ENCODE data around the gene FAM171A2. TPM values are rescaled to one million over a fixed set of nuclear protein-coding genes. Genes with fewer than 3 reads are reported as not detected.
A peak's percentile ranks its signal among the peaks of the same experiment; 100 is the strongest.

The FAM171A2 gene
- total and polyA plus RNA-seq, 2 of the 4 experiments (the other 2 are of a cell fraction): 3.2 to 5.9 TPM

DNA sequence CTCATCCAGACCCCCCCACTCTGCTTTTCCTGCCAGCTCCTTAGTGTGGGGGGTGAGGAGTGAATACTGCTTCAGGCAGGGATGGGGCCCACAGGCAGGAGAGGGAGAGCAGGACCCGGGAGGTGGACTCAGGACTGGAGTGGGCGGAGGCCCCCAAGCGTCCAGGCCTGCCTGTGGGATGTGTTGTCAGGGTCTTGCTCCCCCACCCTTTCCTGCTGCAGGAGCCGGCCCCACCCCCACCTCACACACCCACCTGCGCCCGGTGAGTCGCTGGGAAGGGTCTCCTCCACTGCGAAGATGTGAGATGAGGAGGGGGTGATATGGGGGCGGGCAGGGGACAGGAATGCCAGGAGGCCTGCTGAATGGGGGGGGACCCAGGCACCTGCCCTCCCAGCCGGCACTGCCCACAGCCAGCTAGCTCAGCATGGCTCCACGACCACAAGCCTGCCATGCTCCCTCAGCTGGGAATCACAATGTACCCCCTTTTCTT, 1.1 kb downstream of the FAM171A2 start:
- Histone ChIP-seq H3K14ac (replicated peaks; ENCODE audit: low read depth, low read length) (no peak overlapping the region), H2AK9ac (replicated peaks; ENCODE audit: low read depth, low read length, poor library complexity) (peak overlapping the region; percentile 95), H2BK15ac (ENCODE audit: low read depth, low read length) (no peak overlapping the region), H3K9me1 (ENCODE audit: insufficient read depth, low read length) (peaks cover 8% of the 10 kb centered on the region; the same call in 1 of the 2 replicates), H2BK20ac (ENCODE audit: low read depth, low read length) (no peak overlapping the region), H4K20me1 (ENCODE audit: insufficient read depth, low read length) (peaks cover 11% of the 10 kb centered on the region), H3K9ac (ENCODE audit: low read depth, low read length) (peak overlapping the region; percentile 21; the same call in 1 of the 2 replicates), H3K27ac (ENCODE audit: insufficient read depth, low read length) (no peak overlapping the region), H2BK5ac (ENCODE audit: low read depth, low read length, poor library complexity, severe bottlenecking) (no peak overlapping the region), H3K4me1 (ENCODE audit: control insufficient read depth, insufficient read depth, low read length) (peaks cover 15% of the 10 kb centered on the region), H3K9me3 (ENCODE audit: control insufficient read depth, insufficient read depth, low read length) (no peaks in the 10 kb centered on the region), H3K4me3 (ENCODE audit: insufficient read depth, low read depth, low read length) (peak overlapping the region; percentile 88), H4K8ac (ENCODE audit: low read depth in 2 of 2, low read length in 2 of 2) (peak overlapping the region in 1 of 2 experiments; percentile 10; a peak in 1 of 4 replicates), H3K56ac (ENCODE audit: extremely low read depth, insufficient read depth, low read length) (no peak overlapping the region), H3K4me2 (ENCODE audit: low read depth, low read length) (peak overlapping the region; percentile 86), H3K4ac (ENCODE audit: low read depth, low read length) (no peak overlapping the region), H3K18ac (ENCODE audit: low read depth, low read length) (no peak overlapping the region), H3K23ac (ENCODE audit: low read depth, low read length) (no peak overlapping the region), H3K36me3 (ENCODE audit: control insufficient read depth, insufficient read depth, low read length) (peaks cover 3% of the 10 kb centered on the region; the same call in 1 of the 2 replicates), H2BK120ac (ENCODE audit: low read depth, low read length) (no peak overlapping the region), H2AFZ (replicated peaks; ENCODE audit: low read length, poor library complexity) (peak overlapping the region; percentile 93), H4K91ac (ENCODE audit: insufficient read depth, low read depth, low read length) (no peak overlapping the region), H3K79me1 (ENCODE audit: low read depth in 1 of 2, low read length in 2 of 2) (peaks cover 4 to 28% of the 10 kb centered on the region in 2 experiments; a peak in 2 of 4 replicates), H3K27me3 (ENCODE audit: control insufficient read depth, insufficient read depth, low read length) (peaks cover 16% of the 10 kb centered on the region), H2AK5ac (ENCODE audit: low read depth, low read length) (no peak overlapping the region), H4K5ac (ENCODE audit: low read depth, low read length) (no peak overlapping the region)
- intact Hi-C loops (cut with micrococcal nuclease): no loop called here
- ChIA-PET POLR2A (ENCODE audit: unreplicated experiment) (no interaction called here), CTCF (interaction anchor here (1.0 to 1.7 kb wide), 3 partner anchors 12 to 159 kb away, joined by 3 to 6 read pairs (median 5); no protein-coding TSS in a partner anchor)
- DNase-seq: no peak
- peak; percentile 13 for ATAC-seq (ENCODE audit: low read depth)
- WGBS, 2 experiments (ENCODE audit: extremely low coverage in 2 of 2, insufficient read length in 1 of 2): 0% methylated on average over 2 of the region's 11 CpGs; no CpG with 5 or more reads in 1 of the 2 experiments
- TF ChIP-seq CHD1 (IDR thresholded peaks at IDR 0.05; ENCODE audit: low read depth, low read length) (no peak), NFE2L2 (IDR thresholded peaks at IDR 0.05; ENCODE audit: low read depth, low read length) (no peak), POLR2A (IDR thresholded peaks at IDR 0.05; ENCODE audit: low read depth, low read length) (no peak), MAZ (IDR thresholded peaks at IDR 0.05; ENCODE audit: borderline replicate concordance, low read depth, low read length) (no peak), RCOR1 (IDR thresholded peaks at IDR 0.05; ENCODE audit: insufficient replicate concordance, low read length) (no peak), RFX5 (IDR thresholded peaks at IDR 0.05; ENCODE audit: low read depth, low read length) (no peak), BHLHE40 (IDR thresholded peaks at IDR 0.05; ENCODE audit: low read depth, low read length) (no peak), CEBPB (IDR thresholded peaks at IDR 0.05; ENCODE audit: low read depth, low read length) (no peak), SMC3 (IDR thresholded peaks at IDR 0.05; ENCODE audit: low read depth, low read length) (no peak), RAD21 (IDR thresholded peaks at IDR 0.05; ENCODE audit: low read length) (no peak), MAFK (IDR thresholded peaks at IDR 0.05; ENCODE audit: low read depth, low read length) (no peak), MXI1 (IDR thresholded peaks at IDR 0.05; ENCODE audit: borderline replicate concordance, low read depth, low read length) (no peak), FOS (IDR thresholded peaks at IDR 0.05; ENCODE audit: low read depth, low read length) (no peak)
- TF ChIP-seq, protein P1, sequence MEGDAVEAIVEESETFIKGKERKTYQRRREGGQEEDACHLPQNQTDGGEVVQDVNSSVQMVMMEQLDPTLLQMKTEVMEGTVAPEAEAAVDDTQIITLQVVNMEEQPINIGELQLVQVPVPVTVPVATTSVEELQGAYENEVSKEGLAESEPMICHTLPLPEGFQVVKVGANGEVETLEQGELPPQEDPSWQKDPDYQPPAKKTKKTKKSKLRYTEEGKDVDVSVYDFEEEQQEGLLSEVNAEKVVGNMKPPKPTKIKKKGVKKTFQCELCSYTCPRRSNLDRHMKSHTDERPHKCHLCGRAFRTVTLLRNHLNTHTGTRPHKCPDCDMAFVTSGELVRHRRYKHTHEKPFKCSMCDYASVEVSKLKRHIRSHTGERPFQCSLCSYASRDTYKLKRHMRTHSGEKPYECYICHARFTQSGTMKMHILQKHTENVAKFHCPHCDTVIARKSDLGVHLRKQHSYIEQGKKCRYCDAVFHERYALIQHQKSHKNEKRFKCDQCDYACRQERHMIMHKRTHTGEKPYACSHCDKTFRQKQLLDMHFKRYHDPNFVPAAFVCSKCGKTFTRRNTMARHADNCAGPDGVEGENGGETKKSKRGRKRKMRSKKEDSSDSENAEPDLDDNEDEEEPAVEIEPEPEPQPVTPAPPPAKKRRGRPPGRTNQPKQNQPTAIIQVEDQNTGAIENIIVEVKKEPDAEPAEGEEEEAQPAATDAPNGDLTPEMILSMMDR (conservative IDR thresholded peaks at IDR 0.05; ENCODE audit: low read depth, low read length): no peak
- TF ChIP-seq, protein P2, sequence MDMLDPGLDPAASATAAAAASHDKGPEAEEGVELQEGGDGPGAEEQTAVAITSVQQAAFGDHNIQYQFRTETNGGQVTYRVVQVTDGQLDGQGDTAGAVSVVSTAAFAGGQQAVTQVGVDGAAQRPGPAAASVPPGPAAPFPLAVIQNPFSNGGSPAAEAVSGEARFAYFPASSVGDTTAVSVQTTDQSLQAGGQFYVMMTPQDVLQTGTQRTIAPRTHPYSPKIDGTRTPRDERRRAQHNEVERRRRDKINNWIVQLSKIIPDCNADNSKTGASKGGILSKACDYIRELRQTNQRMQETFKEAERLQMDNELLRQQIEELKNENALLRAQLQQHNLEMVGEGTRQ (IDR thresholded peaks at IDR 0.05; ENCODE audit: low read depth, low read length): no peak
- TF ChIP-seq, protein P3, sequence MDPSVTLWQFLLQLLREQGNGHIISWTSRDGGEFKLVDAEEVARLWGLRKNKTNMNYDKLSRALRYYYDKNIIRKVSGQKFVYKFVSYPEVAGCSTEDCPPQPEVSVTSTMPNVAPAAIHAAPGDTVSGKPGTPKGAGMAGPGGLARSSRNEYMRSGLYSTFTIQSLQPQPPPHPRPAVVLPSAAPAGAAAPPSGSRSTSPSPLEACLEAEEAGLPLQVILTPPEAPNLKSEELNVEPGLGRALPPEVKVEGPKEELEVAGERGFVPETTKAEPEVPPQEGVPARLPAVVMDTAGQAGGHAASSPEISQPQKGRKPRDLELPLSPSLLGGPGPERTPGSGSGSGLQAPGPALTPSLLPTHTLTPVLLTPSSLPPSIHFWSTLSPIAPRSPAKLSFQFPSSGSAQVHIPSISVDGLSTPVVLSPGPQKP (IDR thresholded peaks at IDR 0.05; ENCODE audit: borderline replicate concordance, low read depth, low read length): no peak
- dilution Hi-C loops (cut with HindIII; ENCODE audit: low sequenced_read_pairs, unreplicated experiment): no loop called here
- in situ Hi-C loops (cut with MboI; ENCODE audit: low sequenced_read_pairs): no loop called here
- no TSS peak for BruUV-seq (replicated peaks)

Data from IMR-90 (cell line).